ENCODE measurements around the gene MMP24. TPM values are rescaled to one million over a fixed set of nuclear protein-coding genes. Genes with fewer than 3 reads are reported as not detected.

The MMP24 gene
- polyA plus RNA-seq, 1 of the 3 experiments (the other 2 are of a cell fraction): 18.1 TPM

- TF ChIP-seq TAF1 (IDR thresholded peaks at IDR 0.05; ENCODE audit: borderline replicate concordance, low read depth, low read length) (no peak), CHD2 (IDR thresholded peaks at IDR 0.05; ENCODE audit: low read length, partially characterized antibody) (no peak), TCF12 (IDR thresholded peaks at IDR 0.05) (no peak), SMC3 (IDR thresholded peaks at IDR 0.05; ENCODE audit: low read depth, low read length) (no peak), POLR2AphosphoS5 (IDR thresholded peaks at IDR 0.05; ENCODE audit: low read depth, low read length) (no peak), GABPA (IDR thresholded peaks at IDR 0.05; ENCODE audit: low read depth) (no peak), NRF1 (IDR thresholded peaks at IDR 0.05; ENCODE audit: low read depth, low read length) (no peak), YY1 (IDR thresholded peaks at IDR 0.05; ENCODE audit: low read depth) (no peak)
Observed at GRCh38 chr20:35287509-35288324, 61.2 kb downstream of the MMP24 start (continued).

- no peaks in the 10 kb centered on the region for H3F3A ChIP-seq (replicated peaks; ENCODE audit: insufficient read depth)
- peaks cover 10% of the 10 kb centered on the region for H3K79me2 ChIP-seq (ENCODE audit: insufficient read depth)
- H3K4me2 ChIP-seq: no peak overlapping the region
- H3K9ac ChIP-seq: no peak overlapping the region
- no peak overlapping the region for H3K27ac ChIP-seq (ENCODE audit: low read depth in 2 of 2, low read length in 1 of 2)
- no peak overlapping the region for H3K4me3 ChIP-seq (ENCODE audit: low read depth in 2 of 2, low read length in 1 of 2)
- ChIA-PET CTCF (interaction anchor here (1.1 to 3.3 kb wide), 2 partner anchors 16 to 192 kb away, joined by 3 to 28 read pairs; no protein-coding TSS in a partner anchor), POLR2A (interaction anchor here (1.1 kb wide), 1 partner anchor 11 kb away, joined by 3 read pairs; the partner anchor contains the start of gene MMP24OS)
- H3K9me2 ChIP-seq: no peaks in the 10 kb centered on the region
- peaks cover 0 to 23% of the 10 kb centered on the region in 2 experiments; a peak in 3 of 4 replicates for H3K4me1 ChIP-seq (ENCODE audit: control insufficient read depth in 1 of 2, insufficient read depth in 2 of 2, low read depth in 1 of 2, low read length in 1 of 2)
- WGBS (ENCODE audit: low lambda C conversion rate): 82% methylated on average over 12 of the region's 19 CpGs
- TF ChIP-seq FOXJ3 (CRISPR knock-in tag; IDR thresholded peaks at IDR 0.05) (no peak), TEAD4 (IDR thresholded peaks at IDR 0.05; ENCODE audit: borderline replicate concordance, insufficient read depth) (no peak), CTCF (IDR thresholded peaks at IDR 0.05) (no peak), SIN3A (IDR thresholded peaks at IDR 0.05; ENCODE audit: borderline replicate concordance, low read depth, low read length) (no peak), JUND (IDR thresholded peaks at IDR 0.05) (no peak), REST (IDR thresholded peaks at IDR 0.05; ENCODE audit: low read depth, low read length) (no peak), YY1 (IDR thresholded peaks at IDR 0.05; ENCODE audit: low read depth) (no peak), CHD2 (IDR thresholded peaks at IDR 0.05; ENCODE audit: low read length, partially characterized antibody) (no peak), FOXM1 (IDR thresholded peaks at IDR 0.05; ENCODE audit: low read depth) (no peak), TAF1 (IDR thresholded peaks at IDR 0.05; ENCODE audit: borderline replicate concordance, low read depth, low read length) (no peak)
- TF ChIP-seq, protein P1, sequence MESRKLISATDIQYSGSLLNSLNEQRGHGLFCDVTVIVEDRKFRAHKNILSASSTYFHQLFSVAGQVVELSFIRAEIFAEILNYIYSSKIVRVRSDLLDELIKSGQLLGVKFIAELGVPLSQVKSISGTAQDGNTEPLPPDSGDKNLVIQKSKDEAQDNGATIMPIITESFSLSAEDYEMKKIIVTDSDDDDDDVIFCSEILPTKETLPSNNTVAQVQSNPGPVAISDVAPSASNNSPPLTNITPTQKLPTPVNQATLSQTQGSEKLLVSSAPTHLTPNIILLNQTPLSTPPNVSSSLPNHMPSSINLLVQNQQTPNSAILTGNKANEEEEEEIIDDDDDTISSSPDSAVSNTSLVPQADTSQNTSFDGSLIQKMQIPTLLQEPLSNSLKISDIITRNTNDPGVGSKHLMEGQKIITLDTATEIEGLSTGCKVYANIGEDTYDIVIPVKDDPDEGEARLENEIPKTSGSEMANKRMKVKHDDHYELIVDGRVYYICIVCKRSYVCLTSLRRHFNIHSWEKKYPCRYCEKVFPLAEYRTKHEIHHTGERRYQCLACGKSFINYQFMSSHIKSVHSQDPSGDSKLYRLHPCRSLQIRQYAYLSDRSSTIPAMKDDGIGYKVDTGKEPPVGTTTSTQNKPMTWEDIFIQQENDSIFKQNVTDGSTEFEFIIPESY (IDR thresholded peaks at IDR 0.05; ENCODE audit: borderline replicate concordance, low read depth): no peak
- no peaks in the 10 kb centered on the region for H3K9me3 ChIP-seq
- no peaks in the 10 kb centered on the region for H4K20me1 ChIP-seq (ENCODE audit: insufficient read depth)
- H3K27me3 ChIP-seq (ENCODE audit: insufficient read depth): no peaks in the 10 kb centered on the region
- no peak for DNase-seq
- H2AFZ ChIP-seq (ENCODE audit: low read depth): no peak overlapping the region
- no peaks in the 10 kb centered on the region for H3K36me3 ChIP-seq (replicated peaks in 1 of 2; ENCODE audit: control insufficient read depth in 1 of 2, insufficient read depth in 2 of 2, low read length in 1 of 2)
Observed at GRCh38 chr20:35288325-35289060, 62.0 kb downstream of the MMP24 start.

Measured in SK-N-SH (cell line).